ENCODE data around the gene GDPGP1. TPM values are rescaled to one million over a fixed set of nuclear protein-coding genes. Genes with fewer than 3 reads are reported as not detected.
A peak's percentile ranks its signal among the peaks of the same experiment; 100 is the strongest.

The GDPGP1 gene
- total and polyA plus RNA-seq, 9 of the 15 experiments (the other 6 are each of a cell fraction or from before 2014, with no cell fraction given) = 0.78 to 6.1 (median 2.8) TPM

GRCh38 chr15:90232941-90233386 lies 1.0 kb upstream of the GDPGP1 start (continued):
- no peak for TF ChIP-seq NEUROD1 (IDR thresholded peaks at IDR 0.05; ENCODE audit: borderline replicate concordance, low read depth, low read length, partially characterized antibody)
- no peak for TF ChIP-seq ZC3H4 (CRISPR knock-in tag; IDR thresholded peaks at IDR 0.05; ENCODE audit: borderline replicate concordance)
- peak; percentile 66; the same call in 1 of the 2 replicates for TF ChIP-seq NR2C1 (IDR thresholded peaks at IDR 0.05)
- TF ChIP-seq NR2C1 (tag; IDR thresholded peaks at IDR 0.05) = no peak
- TF ChIP-seq RBM17 (IDR thresholded peaks at IDR 0.05; ENCODE audit: borderline replicate concordance, low read depth, low read length) = no peak
- no peak for TF ChIP-seq RBM14 (IDR thresholded peaks at IDR 0.05; ENCODE audit: borderline replicate concordance, insufficient read depth, low read depth, low read length)
- TF ChIP-seq NFE2L1 (tag; IDR thresholded peaks at IDR 0.05; ENCODE audit: borderline replicate concordance, low read depth) = no peak
- no peak for TF ChIP-seq NCOA4 (IDR thresholded peaks at IDR 0.05; ENCODE audit: partially characterized antibody)
- no peak for TF ChIP-seq ZNF274 (IDR thresholded peaks at IDR 0.05; ENCODE audit: borderline replicate concordance, low read depth, low read length)
- no peak for TF ChIP-seq DMBX1 (CRISPR knock-in tag; IDR thresholded peaks at IDR 0.05; ENCODE audit: borderline replicate concordance)
- TF ChIP-seq, protein P1, sequence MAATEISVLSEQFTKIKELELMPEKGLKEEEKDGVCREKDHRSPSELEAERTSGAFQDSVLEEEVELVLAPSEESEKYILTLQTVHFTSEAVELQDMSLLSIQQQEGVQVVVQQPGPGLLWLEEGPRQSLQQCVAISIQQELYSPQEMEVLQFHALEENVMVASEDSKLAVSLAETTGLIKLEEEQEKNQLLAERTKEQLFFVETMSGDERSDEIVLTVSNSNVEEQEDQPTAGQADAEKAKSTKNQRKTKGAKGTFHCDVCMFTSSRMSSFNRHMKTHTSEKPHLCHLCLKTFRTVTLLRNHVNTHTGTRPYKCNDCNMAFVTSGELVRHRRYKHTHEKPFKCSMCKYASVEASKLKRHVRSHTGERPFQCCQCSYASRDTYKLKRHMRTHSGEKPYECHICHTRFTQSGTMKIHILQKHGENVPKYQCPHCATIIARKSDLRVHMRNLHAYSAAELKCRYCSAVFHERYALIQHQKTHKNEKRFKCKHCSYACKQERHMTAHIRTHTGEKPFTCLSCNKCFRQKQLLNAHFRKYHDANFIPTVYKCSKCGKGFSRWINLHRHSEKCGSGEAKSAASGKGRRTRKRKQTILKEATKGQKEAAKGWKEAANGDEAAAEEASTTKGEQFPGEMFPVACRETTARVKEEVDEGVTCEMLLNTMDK (IDR thresholded peaks at IDR 0.05; ENCODE audit: borderline replicate concordance, insufficient read depth, low read depth, low read length, poor library complexity, severe bottlenecking) = no peak
- TF ChIP-seq RHOXF2B (CRISPR knock-in tag; conservative IDR thresholded peaks at IDR 0.05) = no peak
- no peak for TF ChIP-seq CREBBP (IDR thresholded peaks at IDR 0.05; ENCODE audit: low read depth, low read length)
- TF ChIP-seq OTX1 (CRISPR knock-in tag; IDR thresholded peaks at IDR 0.05) = no peak
- no peak for TF ChIP-seq TCF7L2 (IDR thresholded peaks at IDR 0.05; ENCODE audit: low read depth, low read length)
- no peak for TF ChIP-seq RFX5 (IDR thresholded peaks at IDR 0.05; ENCODE audit: low read depth, low read length)
- TF ChIP-seq TRIM24 (IDR thresholded peaks at IDR 0.05) = no peak
- TF ChIP-seq, protein P2, sequence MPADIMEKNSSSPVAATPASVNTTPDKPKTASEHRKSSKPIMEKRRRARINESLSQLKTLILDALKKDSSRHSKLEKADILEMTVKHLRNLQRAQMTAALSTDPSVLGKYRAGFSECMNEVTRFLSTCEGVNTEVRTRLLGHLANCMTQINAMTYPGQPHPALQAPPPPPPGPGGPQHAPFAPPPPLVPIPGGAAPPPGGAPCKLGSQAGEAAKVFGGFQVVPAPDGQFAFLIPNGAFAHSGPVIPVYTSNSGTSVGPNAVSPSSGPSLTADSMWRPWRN (IDR thresholded peaks at IDR 0.05; ENCODE audit: low read depth) = no peak
- peak in 1 of 2 experiments; percentile 72; a peak in 1 of 4 replicates for TF ChIP-seq UBTF (IDR thresholded peaks at IDR 0.05; ENCODE audit: borderline replicate concordance in 1 of 2, low read depth in 2 of 2, low read length in 2 of 2)
- TF ChIP-seq ASH1L (IDR thresholded peaks at IDR 0.05; ENCODE audit: borderline replicate concordance, low read depth, partially characterized antibody) = no peak
- no peak for TF ChIP-seq EGR1 (conservative IDR thresholded peaks at IDR 0.05)
- no peak for TF ChIP-seq ZNF717 (CRISPR knock-in tag; IDR thresholded peaks at IDR 0.05)
- no peak for TF ChIP-seq ZNF134 (CRISPR knock-in tag; conservative IDR thresholded peaks at IDR 0.05)
- no peak for TF ChIP-seq RBM34 (IDR thresholded peaks at IDR 0.05; ENCODE audit: borderline replicate concordance, insufficient read depth, low read length)
- TF ChIP-seq TARDBP (IDR thresholded peaks at IDR 0.05) = no peak
- no peak for TF ChIP-seq TEAD1 (CRISPR knock-in tag; IDR thresholded peaks at IDR 0.05)

Data from K562 (cell line).